HL-60/S4 treated with retinoic acid at 250 ng/mL for 4 days and 3 days (cell line): ENCODE results near the gene BMP8A.
"Not testable (repeated sequence)": the region's sequence is repeated elsewhere in the genome, so short reads cannot be mapped to it uniquely, and the experiment has no call there.

Experiments used
- in situ Hi-C: fragments of 300-500 bp; cut with MboI; formaldehyde crosslinking; loops from 2 replicates; pipeline ENCODE4 v1.7.0; 2022; ENCODE audit warnings: low sequenced_read_pairs

Gene BMP8A

DNA sequence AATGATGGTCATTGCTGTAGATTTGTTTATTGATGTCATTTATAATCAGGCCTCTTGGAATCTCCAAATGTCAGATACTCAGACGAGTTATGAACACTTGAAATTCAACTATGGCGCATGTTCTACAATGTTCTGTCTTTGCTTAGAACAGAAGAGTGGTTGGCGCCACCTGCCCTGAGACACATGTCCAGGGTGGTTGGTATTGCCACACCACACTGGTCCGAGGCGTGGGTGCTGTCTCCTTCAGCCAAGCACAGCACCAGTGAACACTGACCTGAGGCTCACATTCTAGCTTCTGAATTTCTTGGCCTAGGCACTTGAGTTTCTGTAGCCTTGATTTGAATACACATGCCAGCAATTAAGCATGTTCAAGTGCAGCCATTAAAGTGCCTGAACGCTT, 10.1 kb upstream of the BMP8A start:
- in situ Hi-C loops, result no loop called here

DNA sequence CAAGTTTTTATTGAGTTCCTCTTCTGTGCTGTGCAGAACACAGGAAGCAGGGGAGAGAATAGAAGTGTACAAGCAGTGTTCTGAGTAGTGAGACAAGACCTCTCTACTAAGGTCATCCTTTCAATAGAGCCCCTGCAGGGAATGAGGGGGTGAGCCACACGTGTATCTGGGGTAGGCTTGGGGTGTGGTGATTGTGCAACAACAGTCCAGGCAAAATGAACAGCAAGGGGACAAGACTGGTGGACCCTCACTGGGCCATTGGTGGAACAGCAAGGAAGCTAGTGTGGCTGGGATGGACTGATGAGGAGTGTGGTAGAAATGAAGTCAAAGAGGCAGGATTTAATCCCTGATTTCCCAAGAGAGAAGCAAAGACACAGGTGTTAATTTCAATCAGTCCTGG, 8.2 kb upstream of the BMP8A start:
- in situ Hi-C loops, result no loop called here

DNA sequence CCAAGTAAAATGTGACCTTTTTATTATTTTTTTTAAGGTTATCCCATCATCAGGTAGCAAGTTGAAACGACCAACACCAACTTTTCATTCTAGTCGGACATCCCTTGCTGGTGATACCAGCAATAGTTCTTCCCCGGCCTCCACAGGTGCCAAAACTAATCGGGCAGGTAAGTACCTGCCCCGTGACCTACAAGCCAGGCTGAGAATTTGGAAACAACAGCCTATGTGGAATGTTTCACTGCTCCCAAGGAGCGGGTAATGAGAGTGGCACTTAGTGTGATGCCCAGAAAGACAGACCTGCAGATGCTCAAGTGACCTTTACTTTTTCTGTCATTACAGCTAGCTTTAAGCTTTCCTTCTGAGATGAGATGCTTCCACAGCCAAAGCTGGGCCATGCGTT, 6.9 kb upstream of the BMP8A start:
- in situ Hi-C loops, result no loop called here

DNA sequence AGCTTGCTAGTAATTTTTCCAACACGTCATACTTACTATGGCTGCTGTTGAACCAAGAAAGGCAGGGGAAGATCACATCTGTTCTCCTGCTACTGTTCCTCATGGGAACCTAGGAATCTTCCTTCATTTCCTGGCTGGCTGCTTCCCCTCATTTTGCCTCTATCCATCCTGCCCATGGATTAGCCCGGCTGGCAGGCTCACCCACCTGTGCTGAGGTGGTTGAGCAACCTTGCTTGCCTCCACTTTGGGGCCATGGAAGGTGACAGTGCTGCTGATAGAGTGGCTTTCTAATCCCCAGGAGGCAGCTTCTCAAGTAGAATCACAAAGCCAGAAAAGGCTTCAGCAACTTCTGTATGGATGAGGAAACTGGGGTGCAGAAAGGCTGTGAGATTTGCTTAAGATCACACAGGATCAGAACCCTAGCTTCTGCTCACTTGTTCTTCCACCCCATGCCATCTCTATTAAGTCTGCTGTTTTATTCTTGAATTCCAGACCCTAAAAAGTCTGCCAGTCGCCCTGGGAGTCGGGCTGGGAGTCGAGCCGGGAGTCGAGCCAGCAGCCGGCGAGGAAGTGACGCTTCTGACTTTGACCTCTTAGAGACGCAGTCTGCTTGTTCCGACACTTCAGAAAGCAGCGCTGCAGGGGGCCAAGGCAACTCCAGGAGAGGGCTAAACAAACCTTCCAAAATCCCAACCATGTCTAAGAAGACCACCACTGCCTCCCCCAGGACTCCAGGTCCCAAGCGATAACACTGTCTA, 6.2 kb upstream of the BMP8A start:
- in situ Hi-C loops, result no loop called here

DNA sequence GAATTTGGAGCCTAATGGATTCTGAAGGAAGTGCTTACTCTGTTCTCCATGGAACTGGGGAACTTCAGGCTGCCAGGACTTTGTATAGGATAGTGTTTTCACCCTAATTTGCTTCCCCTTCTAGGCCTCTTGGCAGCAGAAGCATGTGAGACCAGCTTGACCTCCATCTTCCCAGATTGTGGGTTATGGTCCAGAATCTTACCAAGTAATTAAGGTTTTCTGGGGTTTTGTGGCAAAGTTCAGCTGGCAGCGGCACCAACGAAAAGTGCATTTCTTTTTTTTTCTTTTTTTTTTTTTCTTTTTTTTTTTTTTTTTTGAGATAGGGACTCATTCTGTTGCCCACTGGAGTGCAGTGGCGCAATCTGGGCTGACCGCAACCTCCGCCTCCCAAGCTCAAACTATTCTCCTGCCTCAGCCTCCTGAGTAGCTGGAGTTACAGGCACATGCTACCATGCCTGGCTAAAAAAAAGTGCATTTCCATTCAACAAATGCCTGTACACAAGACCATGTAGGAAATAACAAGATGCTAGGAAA, 3.4 kb upstream of the BMP8A start:
- in situ Hi-C loops, result no loop called here

DNA sequence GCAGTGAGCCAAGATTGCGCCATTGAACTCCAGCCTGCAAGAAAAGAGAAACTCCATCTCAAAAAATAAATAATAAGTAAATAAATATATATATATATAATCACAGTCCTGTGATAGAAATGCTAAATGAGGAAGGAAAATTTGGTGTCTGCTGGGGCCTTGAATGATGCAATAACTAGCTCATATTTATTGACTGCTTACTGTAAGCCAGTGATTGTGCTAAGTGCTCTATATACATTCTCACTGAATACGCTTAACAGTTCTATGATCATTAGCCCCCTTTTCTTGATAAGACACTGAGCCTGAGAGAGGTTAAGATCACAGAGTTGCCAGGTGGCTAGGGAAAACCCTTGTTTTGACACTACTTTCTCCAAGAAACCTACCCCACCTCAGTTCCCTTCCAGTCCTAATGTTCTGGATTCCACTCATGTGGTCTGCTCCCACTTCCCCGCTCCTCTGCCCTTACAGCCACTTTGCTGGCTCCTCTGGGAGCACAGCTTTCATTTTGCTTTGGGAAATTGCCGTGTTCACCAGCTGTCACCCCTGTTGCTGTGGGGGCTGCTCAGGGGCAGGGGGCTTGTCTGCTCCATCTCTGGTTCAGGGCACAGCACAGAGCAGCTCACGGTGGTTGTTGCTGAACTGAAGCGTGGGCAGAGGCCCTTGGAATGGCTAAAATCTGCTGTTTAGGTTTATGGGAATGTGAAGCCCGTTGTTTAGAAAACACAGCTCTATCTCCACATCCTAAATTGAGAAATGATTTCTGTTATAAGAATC, 2.5 kb upstream of the BMP8A start:
- in situ Hi-C loops, result no loop called here

DNA sequence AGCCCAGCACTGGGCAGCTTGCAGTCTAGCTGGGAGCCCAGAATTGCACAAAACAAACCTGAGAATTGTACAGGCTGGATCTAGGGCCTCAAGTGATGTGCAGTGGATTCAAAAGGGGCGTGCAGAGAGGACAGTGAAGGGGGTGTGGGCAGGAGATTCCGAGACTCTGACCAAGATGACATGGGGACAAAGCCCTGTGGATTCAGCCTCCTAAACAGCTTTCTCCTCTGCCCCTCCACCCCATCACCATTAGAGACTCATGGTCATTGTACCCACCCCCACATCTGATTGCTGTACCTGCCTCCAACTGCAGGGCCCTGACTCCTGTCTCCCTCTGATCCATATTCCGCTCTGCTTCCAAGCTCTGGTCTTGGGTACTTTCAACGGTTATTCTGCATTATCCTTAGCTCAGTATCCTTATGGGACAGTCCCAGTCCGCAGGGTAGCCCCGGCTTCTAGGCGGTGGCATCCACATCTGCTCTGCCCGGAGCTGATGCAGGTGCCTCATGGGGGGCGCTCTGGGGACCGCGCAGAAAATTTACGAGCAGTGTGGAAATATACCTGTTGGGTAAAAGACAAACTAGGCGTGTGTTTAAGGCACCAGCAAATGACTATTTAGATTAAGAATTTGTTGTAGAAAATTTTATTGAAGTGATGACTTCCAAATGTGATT, 1.7 kb upstream of the BMP8A start:
- in situ Hi-C loops, result no loop called here

DNA sequence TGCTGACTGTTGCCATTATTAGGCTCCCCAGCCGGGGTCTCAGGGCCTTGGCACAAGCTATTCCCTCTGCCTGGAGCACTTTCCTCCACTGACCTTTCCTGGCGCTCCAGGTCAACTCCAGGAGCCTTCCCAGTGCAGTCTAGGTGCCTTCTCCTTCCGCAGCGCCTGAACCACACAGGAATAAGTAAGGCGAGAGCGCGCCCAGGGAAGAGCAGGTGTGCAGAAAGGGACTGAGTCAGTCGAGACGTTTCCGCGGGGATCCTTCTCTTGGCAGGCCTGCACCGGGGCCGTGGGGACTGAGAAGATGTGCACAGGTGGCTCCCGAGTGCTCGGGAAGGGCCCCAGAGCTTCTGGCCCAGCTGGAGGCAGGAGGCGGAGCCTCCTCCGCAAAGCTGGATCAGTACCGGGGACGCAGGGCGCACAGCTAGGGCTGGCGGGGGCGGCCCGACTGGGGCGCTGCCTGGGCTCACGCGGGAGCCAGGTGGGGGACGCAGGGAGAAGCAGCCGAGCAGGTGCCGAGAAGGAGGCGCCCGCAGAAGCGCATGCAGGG, 765 bp upstream of the BMP8A start:
- in situ Hi-C loops, result no loop called here

DNA sequence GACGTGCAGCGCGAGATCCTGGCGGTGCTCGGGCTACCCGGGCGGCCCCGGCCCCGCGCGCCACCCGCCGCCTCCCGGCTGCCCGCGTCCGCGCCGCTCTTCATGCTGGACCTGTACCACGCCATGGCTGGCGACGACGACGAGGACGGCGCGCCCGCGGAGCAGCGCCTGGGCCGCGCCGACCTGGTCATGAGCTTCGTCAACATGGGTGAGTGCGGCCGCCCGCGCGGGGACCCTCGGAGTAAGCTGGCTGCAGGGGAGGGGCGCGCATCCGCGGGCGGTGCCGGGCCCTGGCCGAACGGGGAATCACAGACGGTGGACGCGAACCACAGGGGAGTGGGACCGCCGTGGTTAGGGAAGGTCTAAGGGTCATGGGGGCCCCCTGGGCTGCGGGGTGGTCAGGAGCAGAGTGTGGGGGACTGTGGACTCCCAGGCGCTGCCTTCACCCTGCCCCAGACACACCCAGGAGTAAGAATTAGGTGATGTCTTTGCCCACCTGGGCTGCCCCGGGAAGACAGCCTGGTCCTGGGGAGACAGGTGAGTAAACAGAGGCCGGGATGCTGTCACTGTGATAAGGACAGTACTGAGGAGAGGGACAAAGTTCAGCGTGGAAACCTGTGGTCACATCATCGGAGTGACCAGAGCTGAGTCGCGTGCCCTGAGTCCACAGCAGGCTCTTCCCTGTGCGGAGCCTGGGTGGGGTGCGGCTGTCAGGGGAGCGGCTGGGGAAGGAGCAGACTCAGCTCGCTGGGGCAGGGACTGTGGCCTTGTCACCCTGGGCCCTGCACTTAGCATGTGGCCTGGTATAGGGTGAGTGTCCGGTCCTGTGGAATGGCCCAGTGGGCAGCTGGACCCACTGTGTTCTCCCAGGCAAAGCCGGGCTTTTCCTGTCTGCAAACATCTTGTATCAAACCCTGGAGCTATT, 944 bp downstream of the BMP8A start:
- in situ Hi-C loops, result not testable (repeated sequence)

DNA sequence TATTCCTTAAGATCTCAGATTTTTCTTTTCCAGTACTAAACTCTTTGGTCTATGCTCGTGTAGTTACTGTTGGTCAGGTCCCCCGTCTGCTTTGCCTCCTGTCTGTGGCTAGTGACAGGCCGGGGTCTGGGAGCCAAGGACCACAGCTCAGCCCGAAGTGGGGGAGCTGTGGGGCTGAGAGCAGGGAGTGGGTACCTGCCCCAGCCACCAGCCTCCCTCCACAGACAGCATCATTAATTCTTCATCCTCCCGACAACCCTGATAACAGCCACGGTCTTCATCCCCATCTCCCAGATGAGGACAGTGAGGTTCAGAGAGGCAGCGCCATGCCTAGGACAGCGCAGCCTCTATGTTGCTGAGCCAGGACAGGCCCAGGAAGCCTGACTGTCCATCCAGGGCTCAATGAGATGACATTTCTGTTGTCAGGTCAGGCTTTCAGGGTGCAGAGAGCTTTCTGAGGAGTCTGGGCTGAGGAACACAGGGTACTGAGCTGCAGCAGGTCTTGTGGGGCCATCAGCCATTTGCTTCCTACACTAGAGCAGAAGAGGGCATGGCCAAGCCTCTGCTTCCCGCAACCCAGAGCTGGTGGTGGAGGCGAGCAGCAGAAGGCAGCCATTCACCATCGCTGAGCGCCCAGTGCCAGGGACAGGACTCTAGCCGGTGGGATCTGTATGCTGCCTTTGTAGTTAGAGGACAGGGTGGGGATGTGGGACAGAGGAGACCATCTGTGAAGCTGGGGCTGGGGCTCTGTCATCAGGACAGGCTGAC, 1.8 kb downstream of the BMP8A start:
- in situ Hi-C loops, result not testable (repeated sequence)

DNA sequence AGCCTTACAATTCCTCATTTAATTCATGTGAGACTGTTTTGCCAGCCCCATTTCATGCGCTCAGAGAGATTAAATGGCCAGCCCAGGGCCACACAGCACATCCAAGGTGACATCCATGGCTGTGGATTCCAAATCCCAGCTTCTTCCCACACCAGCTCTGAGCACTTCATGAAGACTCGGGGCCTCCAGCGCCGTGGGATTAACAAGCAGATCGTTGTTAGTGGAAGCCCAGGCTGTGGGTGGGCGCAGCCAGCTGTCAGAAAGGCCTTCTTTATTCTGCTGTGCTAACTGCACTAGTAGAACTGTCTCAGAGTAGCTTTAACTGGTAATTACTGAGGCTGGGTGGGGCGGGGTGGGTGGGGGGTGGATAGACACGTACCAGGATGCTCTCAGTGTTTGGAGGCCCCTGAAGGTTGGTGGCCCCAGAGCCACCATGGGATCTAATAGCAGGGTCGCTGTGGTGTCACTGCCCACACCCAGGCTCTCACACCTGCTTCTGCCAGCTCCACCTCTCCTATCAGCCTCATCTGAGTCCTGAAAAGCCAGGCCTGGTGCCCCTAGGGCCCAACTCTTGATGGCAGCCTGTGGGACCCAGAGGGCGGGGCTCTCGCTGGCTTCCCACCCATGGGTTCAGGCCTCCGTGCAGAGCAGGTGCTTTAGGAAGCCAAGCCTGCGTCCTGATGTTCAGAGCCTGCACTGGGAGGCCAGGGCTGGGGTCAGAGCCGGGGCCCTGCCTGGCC, 3.4 kb downstream of the BMP8A start:
- in situ Hi-C loops, result no loop called here

DNA sequence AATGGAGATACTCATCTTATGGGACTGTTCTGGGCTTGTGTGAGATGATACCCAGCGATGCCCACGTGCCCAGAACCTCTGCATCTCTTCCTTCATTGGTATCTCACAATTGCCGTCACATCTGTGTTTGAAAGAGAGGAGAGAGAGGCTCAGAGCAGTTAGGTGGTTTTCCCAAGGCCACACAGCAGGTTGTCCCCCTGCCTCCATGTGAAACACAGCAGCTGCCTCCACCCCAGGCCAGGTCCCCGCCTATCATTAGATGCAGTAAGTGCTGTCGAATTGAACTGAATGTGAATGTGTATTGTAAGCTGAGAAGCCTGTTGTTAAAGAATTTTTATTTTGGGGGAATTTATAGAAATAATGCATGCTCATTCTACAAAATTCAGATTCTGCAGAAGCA, 5.1 kb downstream of the BMP8A start:
- in situ Hi-C loops, result not testable (repeated sequence)

DNA sequence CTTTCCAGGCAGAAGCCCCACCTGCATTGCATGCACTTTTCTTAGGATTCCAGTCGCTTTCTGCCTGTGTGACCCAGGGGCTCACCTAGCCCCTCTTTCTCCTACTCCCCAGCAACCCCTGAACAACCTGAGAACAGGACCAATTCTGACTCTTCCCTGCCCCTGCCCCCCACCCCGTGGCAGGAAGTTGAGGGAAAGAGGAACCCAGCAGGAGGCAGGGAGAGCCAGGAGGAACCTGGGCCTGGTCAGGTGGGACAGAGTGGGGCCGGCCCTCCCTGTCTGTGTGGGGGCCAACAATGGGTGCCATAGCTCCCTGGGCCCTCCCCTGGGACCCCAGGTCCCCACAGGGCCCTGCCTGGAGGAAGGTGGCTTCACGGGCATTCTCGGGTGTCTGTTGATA, 6.1 kb downstream of the BMP8A start:
- in situ Hi-C loops, result no loop called here

DNA sequence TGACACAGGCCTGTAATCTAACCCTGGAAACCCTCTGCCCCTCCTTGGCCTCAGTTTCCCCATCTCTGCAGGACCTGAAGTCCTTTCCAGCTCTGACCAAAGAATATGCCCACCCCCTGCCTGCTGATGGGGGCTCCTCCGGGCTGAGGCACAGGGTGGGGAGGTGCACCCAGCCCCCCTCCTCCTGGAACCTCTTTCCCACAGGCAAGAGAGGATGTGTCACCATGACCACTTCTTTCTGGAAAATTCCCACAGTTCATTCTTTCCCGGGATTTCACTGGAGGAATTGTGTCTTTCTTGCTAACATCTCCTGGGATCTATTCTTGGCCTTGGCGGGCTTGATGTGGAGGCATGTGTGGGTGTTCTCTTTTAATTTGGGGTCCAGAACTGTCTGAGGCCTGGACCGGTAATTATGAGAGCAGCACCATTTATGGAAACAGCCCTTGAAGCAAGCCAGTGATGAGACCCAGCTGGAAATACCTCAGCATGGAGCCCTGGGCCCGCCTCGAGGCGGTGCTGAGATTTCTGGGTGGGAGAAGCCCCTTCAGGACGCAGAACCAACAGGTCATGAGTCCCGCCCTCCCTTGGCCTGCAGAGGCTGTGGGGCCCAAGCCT, 6.8 kb downstream of the BMP8A start:
- in situ Hi-C loops, result not testable (repeated sequence)

DNA sequence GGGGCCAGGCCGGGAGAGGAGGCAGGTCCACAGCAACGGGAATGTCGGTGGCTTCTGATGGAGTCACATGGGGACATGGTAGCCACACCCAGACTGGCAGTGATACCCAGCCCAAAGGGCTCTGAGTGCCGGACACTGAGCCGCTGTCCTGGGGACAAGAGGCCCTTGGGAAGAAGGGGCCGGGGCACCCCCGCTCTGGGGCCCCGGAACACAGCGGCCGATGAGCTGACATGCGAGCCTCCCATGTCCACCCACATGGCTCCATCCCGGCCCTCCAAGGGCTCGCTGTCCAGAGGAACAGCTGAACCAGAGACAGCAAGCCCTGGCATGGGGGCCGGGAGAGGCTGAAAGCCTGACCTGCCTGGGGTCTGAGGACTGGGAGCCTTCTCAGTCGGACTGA, 7.4 kb downstream of the BMP8A start:
- in situ Hi-C loops, result not testable (repeated sequence)

DNA sequence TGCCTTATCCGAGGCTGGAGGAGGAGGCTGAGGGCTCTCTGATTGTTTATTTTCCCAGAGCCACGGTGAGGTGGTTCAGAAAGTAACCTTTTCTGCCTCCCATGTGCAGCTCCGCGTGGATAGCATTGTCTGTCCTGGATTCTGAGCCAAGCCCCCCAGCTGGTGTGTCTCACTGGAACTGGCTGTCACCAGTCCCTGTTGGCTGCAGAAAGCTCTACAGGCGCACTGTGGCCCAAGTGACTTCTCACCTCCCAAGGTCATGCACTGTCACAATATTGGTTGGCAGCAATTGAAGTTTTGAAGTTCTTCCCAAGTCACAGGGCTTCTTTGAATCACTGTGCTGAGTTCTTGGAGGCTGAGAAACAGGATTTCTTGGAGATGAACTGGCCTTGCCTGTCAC, 8.2 kb downstream of the BMP8A start:
- in situ Hi-C loops, result no loop called here

DNA sequence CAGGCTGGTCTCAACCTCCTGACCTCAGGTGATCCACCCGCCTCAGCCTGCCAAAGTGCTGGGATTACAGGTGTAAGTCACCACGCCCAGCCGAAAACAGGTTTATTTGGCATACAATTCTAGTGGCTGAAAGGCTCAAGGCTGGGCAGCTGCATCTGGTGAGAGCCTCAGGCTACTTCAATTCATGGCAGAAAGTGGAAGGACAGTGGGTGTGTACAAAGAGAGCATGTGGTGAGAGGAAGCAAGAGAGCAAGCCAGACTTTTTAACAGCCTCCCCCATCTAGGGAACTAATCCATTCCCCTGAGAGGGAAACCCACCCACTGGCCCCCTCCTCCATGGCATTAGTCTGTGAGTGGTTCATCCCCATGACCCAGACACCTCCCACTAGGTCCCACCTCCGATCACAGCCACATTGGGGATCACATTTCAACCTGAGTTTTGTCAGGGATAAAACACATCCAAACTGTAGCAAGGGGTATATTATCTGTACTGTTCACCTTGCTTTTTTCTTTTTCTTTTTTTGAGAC, 9.5 kb downstream of the BMP8A start:
- in situ Hi-C loops, result no loop called here

DNA sequence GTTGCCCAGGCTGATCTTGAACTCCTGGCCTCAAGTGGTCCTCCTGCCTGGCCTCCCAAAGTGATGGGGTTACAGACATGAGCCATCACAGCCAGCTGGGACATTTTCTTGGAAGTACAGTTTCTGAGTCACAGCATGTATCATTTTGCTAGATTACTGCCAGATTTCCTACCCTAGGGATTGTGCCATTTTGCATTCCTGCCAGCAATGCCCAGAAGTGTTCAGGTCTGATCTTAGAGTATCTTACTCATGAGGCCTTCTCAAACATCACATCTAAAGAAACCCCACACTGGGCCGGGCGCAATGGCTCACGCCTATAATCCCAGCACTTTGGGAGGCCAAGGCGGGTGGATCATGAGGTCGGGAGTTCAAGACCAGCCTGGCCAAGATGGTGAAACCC, 10.2 kb downstream of the BMP8A start:
- in situ Hi-C loops, result no loop called here
